Activated T-helper 1 cell treated with anti-CD3 and anti-CD28 coated beads, Interleukin-12 subunit alpha, Interleukin-12 subunit beta, Interleukin-2, Interleukin-4 antibody, amounts not matched to agents 30 ng/mL and 10 ng/mL and 1 ng/mL, durations not matched to agents 14 hours and 24 hours and 36 hours (primary cell): ENCODE measurements around the gene SLFN12L. TPM values are rescaled to one million over a fixed set of nuclear protein-coding genes. Genes with fewer than 3 reads are reported as not detected.
"Not testable (repeated sequence)": the region's sequence is repeated elsewhere in the genome, so short reads cannot be mapped to it uniquely, and the experiment has no call there.

Source experiments
- DNase-seq: peaks from one replicate; pipeline ENCODE4 v3.0.0; 2021; ENCODE audit warnings: low spot score
- H3K27ac Mint-ChIP-seq: one replicate; pipeline ENCODE4 v1.8.0; 2021; ENCODE audit warnings: mild to moderate bottlenecking, mixed read lengths
- H3K27me3 Mint-ChIP-seq: one replicate; pipeline ENCODE4 v1.8.0; 2022; ENCODE audit warnings: mild to moderate bottlenecking, moderate library complexity, mixed read lengths; ENCODE audit not compliant: insufficient read depth
- H3K36me3 Mint-ChIP-seq: one replicate; pipeline ENCODE4 v1.8.0; 2021; ENCODE audit warnings: low read depth, mixed read lengths
- H3K4me1 Mint-ChIP-seq: one replicate; pipeline ENCODE4 v1.8.0; 2021; ENCODE audit warnings: low read depth, mixed read lengths
- H3K4me3 Mint-ChIP-seq: one replicate; pipeline ENCODE4 v1.8.0; 2021; ENCODE audit warnings: mild to moderate bottlenecking, moderate library complexity, mixed read lengths
- H3K9me3 Mint-ChIP-seq: one replicate; pipeline ENCODE4 v1.8.0; 2021; ENCODE audit warnings: mixed read lengths
- intact Hi-C: fragments of 100-400 bp; cut with micrococcal nuclease; formaldehyde crosslinking; loops from one replicate; pipeline ENCODE4 v1.15.1; 2024
- total RNA-seq: library from RNA; stranded (reverse); gene quantifications from 2 replicates; pipeline ENCODE4 v1.2.3, GENCODE V29; 2022

The SLFN12L gene
- total RNA-seq, 1 donor from 2014 or later = 45.2 TPM

GRCh38 chr17:35515027-35515426, 22.5 kb downstream of the SLFN12L start:
- Mint-ChIP-seq H3K36me3 (peaks cover 66% of the 10 kb centered on the region), H3K4me1 (peaks cover 77% of the 10 kb centered on the region), H3K27ac (peak overlapping the region; percentile 13), H3K27me3 (no peaks in the 10 kb centered on the region), H3K9me3 (no peaks in the 10 kb centered on the region), H3K4me3 (no peak overlapping the region)
- no peak for DNase-seq
- intact Hi-C loops = no loop called here

GRCh38 chr17:35514564-35514963, 22.9 kb downstream of the SLFN12L start:
- no peak overlapping the region for H3K27ac Mint-ChIP-seq
- H3K27me3 Mint-ChIP-seq = no peaks in the 10 kb centered on the region
- H3K4me1 Mint-ChIP-seq = peaks cover 72% of the 10 kb centered on the region
- peaks cover 62% of the 10 kb centered on the region for H3K36me3 Mint-ChIP-seq
- intact Hi-C loops = no loop called here
- DNase-seq = no peak
- H3K9me3 Mint-ChIP-seq = no peaks in the 10 kb centered on the region
- no peak overlapping the region for H3K4me3 Mint-ChIP-seq

GRCh38 chr17:35510052-35510451, 27.4 kb downstream of the SLFN12L start:
- no peak for DNase-seq
- peaks cover 48% of the 10 kb centered on the region for H3K36me3 Mint-ChIP-seq
- peak overlapping the region; percentile 8 for H3K27ac Mint-ChIP-seq
- peaks cover 38% of the 10 kb centered on the region for H3K4me1 Mint-ChIP-seq
- no peak overlapping the region for H3K4me3 Mint-ChIP-seq
- no peaks in the 10 kb centered on the region for H3K27me3 Mint-ChIP-seq
- H3K9me3 Mint-ChIP-seq = no peaks in the 10 kb centered on the region
- intact Hi-C loops = no loop called here

GRCh38 chr17:35507714-35508113, 29.8 kb downstream of the SLFN12L start:
- DNase-seq, H3K9me3 Mint-ChIP-seq, H3K27ac Mint-ChIP-seq, H3K4me3 Mint-ChIP-seq, H3K27me3 Mint-ChIP-seq, intact Hi-C loops: not testable (repeated sequence)
- Mint-ChIP-seq H3K4me1 (peaks cover 30% of the 10 kb centered on the region), H3K36me3 (peaks cover 41% of the 10 kb centered on the region)

GRCh38 chr17:35499548-35499947, 37.9 kb downstream of the SLFN12L start:
- DNase-seq = no peak
- Mint-ChIP-seq H3K4me3 (no peak overlapping the region), H3K27me3 (no peaks in the 10 kb centered on the region), H3K27ac (no peak overlapping the region), H3K36me3 (peaks cover 47% of the 10 kb centered on the region), H3K9me3 (no peaks in the 10 kb centered on the region), H3K4me1 (peaks cover 69% of the 10 kb centered on the region)
- intact Hi-C loops = no loop called here

- intact Hi-C loops = no loop called here
- H3K4me3 Mint-ChIP-seq = no peak overlapping the region
- no peak overlapping the region for H3K27ac Mint-ChIP-seq
- no peak for DNase-seq
- no peaks in the 10 kb centered on the region for H3K27me3 Mint-ChIP-seq
- H3K4me1 Mint-ChIP-seq = peaks cover 67% of the 10 kb centered on the region
- H3K9me3 Mint-ChIP-seq = no peaks in the 10 kb centered on the region
- H3K36me3 Mint-ChIP-seq = peaks cover 46% of the 10 kb centered on the region
These were observed 38.9 kb downstream of the SLFN12L start for GRCh38 chr17:35498448-35499178.

GRCh38 chr17:35496451-35497290, 40.8 kb downstream of the SLFN12L start:
- H3K27ac Mint-ChIP-seq = peak overlapping the region; percentile 72
- no peak overlapping the region for H3K4me3 Mint-ChIP-seq
- no peaks in the 10 kb centered on the region for H3K9me3 Mint-ChIP-seq
- intact Hi-C loops = no loop called here
- no peak for DNase-seq
- no peaks in the 10 kb centered on the region for H3K27me3 Mint-ChIP-seq
- peaks cover 48% of the 10 kb centered on the region for H3K36me3 Mint-ChIP-seq
- peaks cover 67% of the 10 kb centered on the region for H3K4me1 Mint-ChIP-seq

- Mint-ChIP-seq H3K27me3 (peaks cover 2% of the 10 kb centered on the region), H3K4me3 (no peak overlapping the region), H3K9me3 (no peaks in the 10 kb centered on the region), H3K4me1 (peaks cover 69% of the 10 kb centered on the region), H3K27ac (no peak overlapping the region), H3K36me3 (peaks cover 45% of the 10 kb centered on the region)
- intact Hi-C loops = no loop called here
- DNase-seq = no peak
These were observed 44.4 kb downstream of the SLFN12L start for GRCh38 chr17:35493040-35493439.

GRCh38 chr17:35491417-35491816, 46.1 kb downstream of the SLFN12L start:
- Mint-ChIP-seq H3K27ac (no peak overlapping the region), H3K36me3 (peaks cover 48% of the 10 kb centered on the region), H3K4me1 (peaks cover 76% of the 10 kb centered on the region), H3K27me3 (peaks cover 2% of the 10 kb centered on the region), H3K4me3 (no peak overlapping the region), H3K9me3 (no peaks in the 10 kb centered on the region)
- DNase-seq = no peak
- intact Hi-C loops = no loop called here

- H3K27me3 Mint-ChIP-seq = peaks cover 2% of the 10 kb centered on the region
- peaks cover 62% of the 10 kb centered on the region for H3K36me3 Mint-ChIP-seq
- H3K27ac Mint-ChIP-seq = no peak overlapping the region
- intact Hi-C loops = loop anchor here (5.0 kb wide), 2 partner anchors 97 to 318 kb away; partner anchors contain the start of gene AP2B1
- no peak for DNase-seq
- no peaks in the 10 kb centered on the region for H3K9me3 Mint-ChIP-seq
- peaks cover 85% of the 10 kb centered on the region for H3K4me1 Mint-ChIP-seq
- no peak overlapping the region for H3K4me3 Mint-ChIP-seq
These were observed 47.5 kb downstream of the SLFN12L start for GRCh38 chr17:35489944-35490343.

- intact Hi-C loops = loop anchor here (5.0 kb wide), 2 partner anchors 98 to 317 kb away; partner anchors contain the start of gene AP2B1
- H3K27ac Mint-ChIP-seq = no peak overlapping the region
- no peaks in the 10 kb centered on the region for H3K9me3 Mint-ChIP-seq
- H3K36me3 Mint-ChIP-seq = peaks cover 68% of the 10 kb centered on the region
- peak overlapping the region; percentile 92 for H3K4me3 Mint-ChIP-seq
- H3K27me3 Mint-ChIP-seq = peaks cover 2% of the 10 kb centered on the region
- H3K4me1 Mint-ChIP-seq = peaks cover 86% of the 10 kb centered on the region
- DNase-seq = no peak
These were observed 48.5 kb downstream of the SLFN12L start for GRCh38 chr17:35488991-35489390.

GRCh38 chr17:35486920-35487732, 50.4 kb downstream of the SLFN12L start:
- intact Hi-C loops = loop anchor here (1.0 to 5.0 kb wide), 11 partner anchors 16 to 315 kb away; partner anchors contain the start of genes AP2B1, SLFN11, SLFN12L and SLFN13
- Mint-ChIP-seq H3K36me3 (peaks cover 74% of the 10 kb centered on the region), H3K9me3 (no peaks in the 10 kb centered on the region), H3K27ac (peak overlapping the region; percentile 93), H3K4me3 (peak overlapping the region; percentile 92), H3K4me1 (peaks cover 78% of the 10 kb centered on the region), H3K27me3 (peaks cover 2% of the 10 kb centered on the region)
- DNase-seq = peak; percentile 71
